ENCODE data around the gene AFF3.

GRCh38 chr2:100066856-100067255, 75.5 kb downstream of the AFF3 start:
- TF ChIP-seq CTCF (optimal IDR thresholded peaks at IDR 0.05 in 1 of 3, IDR thresholded peaks at IDR 0.05 in 1 of 3, conservative IDR thresholded peaks at IDR 0.05 in 1 of 3; ENCODE audit: extremely low read depth in 1 of 3, insufficient read depth in 2 of 3, low read length in 3 of 3) (no peak), EZH2 (IDR thresholded peaks at IDR 0.05; ENCODE audit: low read length) (no peak)

All from keratinocyte (primary cell).